Measurements from ENCODE around the gene SLC2A14.
"Not testable (repeated sequence)": the region's sequence is repeated elsewhere in the genome, so short reads cannot be mapped to it uniquely, and the experiment has no call there.

Gene SLC2A14

GRCh38 chr12:7784701-7785100, 88.0 kb downstream of the SLC2A14 start:
- peaks cover 6% of the 10 kb centered on the region for H3K27me3 Mint-ChIP-seq (ENCODE audit: low read depth)
- no peak overlapping the region for H3K27ac Mint-ChIP-seq
- H3K9me3 Mint-ChIP-seq: no peaks in the 10 kb centered on the region
- H3K4me3 Mint-ChIP-seq: no peak overlapping the region
- H3K4me1 Mint-ChIP-seq (ENCODE audit: low read depth): no peaks in the 10 kb centered on the region
- H3K36me3 Mint-ChIP-seq (ENCODE audit: low read depth): no peaks in the 10 kb centered on the region

- H3K9me3 Mint-ChIP-seq; H3K36me3 Mint-ChIP-seq (ENCODE audit: low read depth); H3K4me1 Mint-ChIP-seq (ENCODE audit: low read depth); H3K27me3 Mint-ChIP-seq (ENCODE audit: low read depth); H3K27ac Mint-ChIP-seq; H3K4me3 Mint-ChIP-seq: not testable (repeated sequence)
Observed at GRCh38 chr12:7783433-7783832, 89.3 kb downstream of the SLC2A14 start.

GRCh38 chr12:7782055-7782454, 90.7 kb downstream of the SLC2A14 start:
- H3K4me1 Mint-ChIP-seq (ENCODE audit: low read depth): no peaks in the 10 kb centered on the region
- H3K36me3 Mint-ChIP-seq (ENCODE audit: low read depth): no peaks in the 10 kb centered on the region
- H3K9me3 Mint-ChIP-seq: no peaks in the 10 kb centered on the region
- no peak overlapping the region for H3K4me3 Mint-ChIP-seq
- H3K27me3 Mint-ChIP-seq (ENCODE audit: low read depth): peaks cover 5% of the 10 kb centered on the region
- no peak overlapping the region for H3K27ac Mint-ChIP-seq

- no peak overlapping the region for H3K27ac Mint-ChIP-seq
- H3K4me1 Mint-ChIP-seq (ENCODE audit: low read depth): no peaks in the 10 kb centered on the region
- H3K27me3 Mint-ChIP-seq (ENCODE audit: low read depth): no peaks in the 10 kb centered on the region
- no peaks in the 10 kb centered on the region for H3K9me3 Mint-ChIP-seq
- H3K4me3 Mint-ChIP-seq: no peak overlapping the region
- no peaks in the 10 kb centered on the region for H3K36me3 Mint-ChIP-seq (ENCODE audit: low read depth)
Observed at GRCh38 chr12:7781274-7781673, 91.4 kb downstream of the SLC2A14 start.

- no peaks in the 10 kb centered on the region for H3K4me1 Mint-ChIP-seq (ENCODE audit: low read depth)
Observed at GRCh38 chr12:7769999-7770398, 102.7 kb downstream of the SLC2A14 start.

More at GRCh38 chr12:7769999-7770398, 102.7 kb downstream of the SLC2A14 start:
- Mint-ChIP-seq H3K4me3 (no peak overlapping the region), H3K9me3 (no peaks in the 10 kb centered on the region), H3K36me3 (ENCODE audit: low read depth) (no peaks in the 10 kb centered on the region), H3K27ac (no peak overlapping the region), H3K27me3 (ENCODE audit: low read depth) (no peaks in the 10 kb centered on the region)

All from T-helper 1 cell treated with Interleukin-12 subunit alpha and Interleukin-12 subunit beta and Interleukin-4 antibody, amounts not matched to agents 30 μg/mL and 1 μg/mL, for 36 hours (primary cell).